Suprapubic skin (tissue), 4 donors: ENCODE results near the gene GMPPA. TPM values are rescaled to one million over a fixed set of nuclear protein-coding genes. Genes with fewer than 3 reads are reported as not detected.

ENCODE experiments used
- DNase-seq, 2 donors: peaks; one replicate each; pipeline ENCODE4 v3.0.0-alpha.2; 2019; ENCODE audit warnings: low spot score in 2 of 2
- H3K27ac ChIP-seq: fragments of 200-600 bp; sonication (generic); one replicate; pipeline ENCODE4 v1.5.1; 2019
- H3K27me3 ChIP-seq: fragments of 200-600 bp; sonication (generic); one replicate; pipeline ENCODE4 v1.5.1; 2019
- H3K36me3 ChIP-seq: fragments of 200-600 bp; sonication (generic); one replicate; pipeline ENCODE4 v1.5.1; 2019
- H3K4me1 ChIP-seq: fragments of 200-600 bp; sonication (generic); one replicate; pipeline ENCODE4 v1.5.1; 2019
- H3K4me3 ChIP-seq: fragments of 200-600 bp; sonication (generic); one replicate; pipeline ENCODE4 v1.5.1; 2019; ENCODE audit warnings: mild to moderate bottlenecking
- H3K9me3 ChIP-seq: fragments of 200-600 bp; sonication (generic); one replicate; pipeline ENCODE4 v1.5.1; 2019
- CTCF ChIP-seq, 2 donors: fragments of 200-600 bp in 1 of 2; fragments of 450-650 bp in 1 of 2; sonication (generic) in 1 of 2; IDR thresholded peaks; one replicate each; pipeline ENCODE4 v1.5.1; 2016 to 2019; ENCODE audit warnings: antibody characterized with exemption in 2 of 2, mild to moderate bottlenecking in 1 of 2, moderate library complexity in 1 of 2
- EP300 ChIP-seq: sonication (generic); formaldehyde crosslinking; IDR thresholded peaks from one replicate; pipeline ENCODE4 v1.6.1; 2017; ENCODE audit warnings: antibody characterized with exemption
- POLR2A ChIP-seq, 2 donors: fragments of 450-650 bp; IDR thresholded peaks; one replicate each; pipeline ENCODE4 v1.6.1; 2017; ENCODE audit warnings: antibody characterized with exemption in 2 of 2, mild to moderate bottlenecking in 2 of 2, moderate library complexity in 2 of 2
- POLR2AphosphoS5 ChIP-seq, 3 donors: sonication (generic); formaldehyde crosslinking; IDR thresholded peaks; one replicate each; pipeline ENCODE4 v1.6.1; 2017; ENCODE audit warnings: antibody characterized with exemption in 3 of 3
- WGBS: methylation state at CpG from one replicate; pipeline ENCODE4 v1.1.5; 2018; 5-methylcytosine and 5-hydroxymethylcytosine counted together
- total RNA-seq, 4 donors: library from RNA; depleted of rRNA; stranded (reverse); fragments of >200 nt; gene quantifications; one replicate each; pipeline ENCODE4 v1.1.0, GENCODE V29; 2016

GMPPA gene
- total RNA-seq, 4 donors from 2014 or later = 18.3 to 31.3 (median 22.3) TPM

GRCh38 chr2:219496247-219496824, 2.4 kb upstream of the GMPPA start:
- no peak for TF ChIP-seq POLR2AphosphoS5 (IDR thresholded peaks at IDR 0.05)
- TF ChIP-seq EP300 = no peak
- TF ChIP-seq CTCF (IDR thresholded peaks at IDR 0.05) = no peak
- TF ChIP-seq POLR2A (IDR thresholded peaks at IDR 0.05) = no peak
- DNase-seq = no peak
- no peaks in the 10 kb centered on the region for H3K9me3 ChIP-seq
- 42% methylated on average over 12 of the region's 20 CpGs for WGBS
- peaks cover 48% of the 10 kb centered on the region for H3K27me3 ChIP-seq
- peaks cover 33% of the 10 kb centered on the region for H3K4me1 ChIP-seq
- H3K36me3 ChIP-seq = no peaks in the 10 kb centered on the region
- no peak overlapping the region for H3K4me3 ChIP-seq
- H3K27ac ChIP-seq = no peak overlapping the region

GRCh38 chr2:219496825-219497494, 1.7 kb upstream of the GMPPA start:
- Histone ChIP-seq H3K4me1 (peaks cover 33% of the 10 kb centered on the region), H3K36me3 (no peaks in the 10 kb centered on the region), H3K9me3 (no peaks in the 10 kb centered on the region), H3K27ac (no peak overlapping the region), H3K27me3 (peaks cover 48% of the 10 kb centered on the region), H3K4me3 (peak overlapping the region; percentile 79)
- 39% methylated on average over 30 of the region's 61 CpGs for WGBS
- DNase-seq = no peak
- no peak for TF ChIP-seq EP300
- TF ChIP-seq POLR2AphosphoS5 (IDR thresholded peaks at IDR 0.05) = no peak
- no peak for TF ChIP-seq CTCF (IDR thresholded peaks at IDR 0.05)
- TF ChIP-seq POLR2A (IDR thresholded peaks at IDR 0.05) = no peak

- DNase-seq = peak; percentile 93
- peaks cover 45% of the 10 kb centered on the region for H3K27me3 ChIP-seq
- H3K9me3 ChIP-seq = no peaks in the 10 kb centered on the region
- peaks cover 33% of the 10 kb centered on the region for H3K4me1 ChIP-seq
- peaks cover 3% of the 10 kb centered on the region for H3K36me3 ChIP-seq
- H3K27ac ChIP-seq = peak overlapping the region; percentile 86
- TF ChIP-seq POLR2AphosphoS5 (IDR thresholded peaks at IDR 0.05) (no peak), POLR2A (IDR thresholded peaks at IDR 0.05) (peak in 1 of 2 donors; percentile 33), EP300 (no peak), CTCF (IDR thresholded peaks at IDR 0.05) (no peak)
- WGBS = 7% methylated on average over 32 of the region's 59 CpGs
- H3K4me3 ChIP-seq = peak overlapping the region; percentile 79
Measured at GRCh38 chr2:219497495-219498279, 1.0 kb upstream of the GMPPA start.

- H3K4me1 ChIP-seq = peaks cover 33% of the 10 kb centered on the region
- H3K27ac ChIP-seq = peak overlapping the region; percentile 86
- WGBS = 0% methylated on average over 3 of the region's 3 CpGs
- peaks cover 11% of the 10 kb centered on the region for H3K36me3 ChIP-seq
- peaks cover 36% of the 10 kb centered on the region for H3K27me3 ChIP-seq
- no peaks in the 10 kb centered on the region for H3K9me3 ChIP-seq
- DNase-seq = no peak
- no peak for TF ChIP-seq POLR2A (IDR thresholded peaks at IDR 0.05)
- no peak for TF ChIP-seq EP300
- TF ChIP-seq CTCF (IDR thresholded peaks at IDR 0.05) = no peak
- TF ChIP-seq POLR2AphosphoS5 (IDR thresholded peaks at IDR 0.05) = no peak
- H3K4me3 ChIP-seq = peak overlapping the region; percentile 79
Measured at GRCh38 chr2:219499058-219499307, 292 bp downstream of the GMPPA start.

GRCh38 chr2:219499555-219499954, 864 bp downstream of the GMPPA start:
- H3K36me3 ChIP-seq = peaks cover 16% of the 10 kb centered on the region
- H3K4me3 ChIP-seq = peak overlapping the region; percentile 79
- TF ChIP-seq CTCF (IDR thresholded peaks at IDR 0.05) = no peak
- no peak for TF ChIP-seq POLR2A (IDR thresholded peaks at IDR 0.05)
- no peak for TF ChIP-seq POLR2AphosphoS5 (IDR thresholded peaks at IDR 0.05)
- no peak for TF ChIP-seq EP300
- 38% methylated on average over 1 of the region's 1 CpG for WGBS
- no peaks in the 10 kb centered on the region for H3K9me3 ChIP-seq
- peaks cover 33% of the 10 kb centered on the region for H3K4me1 ChIP-seq
- peaks cover 30% of the 10 kb centered on the region for H3K27me3 ChIP-seq
- no peak overlapping the region for H3K27ac ChIP-seq
- no peak for DNase-seq
